ENCODE measurements around the gene EFCC1.
"Not testable (repeated sequence)": the region's sequence is repeated elsewhere in the genome, so short reads cannot be mapped to it uniquely, and the experiment has no call there.

EFCC1 gene

DNA sequence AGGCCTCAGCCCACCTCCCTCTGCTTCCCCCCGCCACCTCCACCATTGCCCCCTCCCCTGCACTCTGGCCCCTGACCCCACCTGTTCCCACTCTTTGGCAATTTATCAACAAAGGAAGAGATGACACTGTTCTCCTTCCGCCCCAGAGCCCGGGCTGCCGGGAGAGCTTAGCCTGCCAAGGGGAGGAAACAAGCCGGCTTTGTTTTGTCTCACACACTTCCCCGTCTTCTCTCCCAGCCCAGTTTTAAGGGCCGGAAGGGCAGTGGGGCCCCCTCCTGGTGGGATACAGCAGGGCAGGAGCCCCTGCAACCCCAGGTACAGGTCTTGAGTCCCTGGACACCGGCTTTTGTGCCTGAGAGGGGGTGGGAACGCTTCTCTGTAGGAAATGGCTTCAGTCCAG is 86.8 kb downstream of the EFCC1 start:
- intact Hi-C loops (cut with DNase I): not testable (repeated sequence)
- peak in 31 of 42 donors; percentile 2 to 71 (median 40) for DNase-seq

- intact Hi-C loops (cut with DNase I); DNase-seq: not testable (repeated sequence)
These were observed 87.2 kb downstream of the EFCC1 start for GRCh38 chr3:129088312-129088711.
